H4 (cell line): Measurements from ENCODE around the gene SDHC. TPM values are rescaled to one million over a fixed set of nuclear protein-coding genes. Genes with fewer than 3 reads are reported as not detected.

Experiments
- total RNA-seq: library from RNA; depleted of rRNA; stranded (reverse); fragments of >200 nt; shearing (Covaris generic); gene quantifications from 2 replicates; pipeline ENCODE4 v1.2.3, GENCODE V29; 2014; rRNA removed

Gene SDHC
- total RNA-seq, 1 experiment from 2014 or later, result 42.6 TPM

Other genes starting within 250 kb of the SDHC start
- 0.02 TPM in 1 of 2 replicates, not detected in the other for gene ARHGAP30, start 244.5 kb upstream of the SDHC start, total RNA-seq
- gene NECTIN4, start 224.8 kb upstream of the SDHC start, total RNA-seq, result 0.14 TPM in 1 of 2 replicates, not detected in the other
- not detected in 2 replicates for gene KLHDC9, start 216.0 kb upstream of the SDHC start, total RNA-seq
- 85.6 and 94.8 TPM in 2 replicates for gene PFDN2, start 196.3 kb upstream of the SDHC start, total RNA-seq
- 34.9 and 36.6 TPM in 2 replicates for gene NIT1, start 196.3 kb upstream of the SDHC start, total RNA-seq
- gene DEDD, start 181.7 kb upstream of the SDHC start, total RNA-seq, result 22.2 and 28.2 TPM in 2 replicates
- 140 and 161 TPM in 2 replicates for gene UFC1, start 160.4 kb upstream of the SDHC start, total RNA-seq
- gene USP21, start 154.9 kb upstream of the SDHC start, total RNA-seq, result 5.8 and 6.9 TPM in 2 replicates
- gene PPOX, start 148.0 kb upstream of the SDHC start, total RNA-seq, result 9.2 and 13.9 TPM in 2 replicates
- gene B4GALT3, start 136.9 kb upstream of the SDHC start, total RNA-seq, result 28.0 and 38.0 TPM in 2 replicates
- not detected in 2 replicates for gene ADAMTS4, start 115.3 kb upstream of the SDHC start, total RNA-seq
- 101 and 120 TPM in 2 replicates for gene NDUFS2, start 112.0 kb upstream of the SDHC start, total RNA-seq
- 2.0 and 6.1 TPM in 2 replicates for gene FCER1G, start 99.1 kb upstream of the SDHC start, total RNA-seq
- gene APOA2, start 90.8 kb upstream of the SDHC start, total RNA-seq, result not detected in 2 replicates
- 7.1 and 8.5 TPM in 2 replicates for gene TOMM40L, start 88.3 kb upstream of the SDHC start, total RNA-seq
- not detected in 2 replicates for gene NR1I3, start 76.2 kb upstream of the SDHC start, total RNA-seq
- not detected in 2 replicates for gene PCP4L1, start 55.6 kb upstream of the SDHC start, total RNA-seq
- gene MPZ, start 4.4 kb upstream of the SDHC start, total RNA-seq, result 0.27 and 0.39 TPM in 2 replicates
- gene CFAP126, start 53.5 kb downstream of the SDHC start, total RNA-seq, result not detected in 2 replicates
- 10.1 and 11.0 TPM in 2 replicates for gene FCGR2A, start 191.1 kb downstream of the SDHC start, total RNA-seq
- 0.15 and 0.16 TPM in 2 replicates for gene HSPA6, start 210.2 kb downstream of the SDHC start, total RNA-seq
- gene FCGR3A, start 235.4 kb downstream of the SDHC start, total RNA-seq, result not detected in 2 replicates